Left hindlimb (tissue), 1 donor: ENCODE data around the gene GLIPR2.
"Not testable (repeated sequence)": the region's sequence is repeated elsewhere in the genome, so short reads cannot be mapped to it uniquely, and the experiment has no call there.

Experiments used
- DNase-seq: peaks from one replicate; pipeline ENCODE4 v3.0.0-alpha.2; 2018

GLIPR2 gene

GRCh38 chr9:36136272-36136893, at the start of gene GLIPR2:
Gene GLIPR2, plus strand, starts transcription at chr9:36136733. Its CDS starts 46 bp downstream, at chr9:36136779.
- DNase-seq = peak; percentile 75

- not testable (repeated sequence) for DNase-seq
Measured at GRCh38 chr9:36087054-36087453, 49.5 kb upstream of the GLIPR2 start.

- no peak for DNase-seq
Measured at GRCh38 chr9:36088020-36088419, 48.5 kb upstream of the GLIPR2 start.

GRCh38 chr9:36091026-36091953, 45.2 kb upstream of the GLIPR2 start:
- no peak for DNase-seq

- no peak for DNase-seq
Measured at GRCh38 chr9:36092014-36092413, 44.5 kb upstream of the GLIPR2 start.

GRCh38 chr9:36092509-36093215, 43.9 kb upstream of the GLIPR2 start:
- no peak for DNase-seq

- no peak for DNase-seq
Measured at GRCh38 chr9:36093384-36093783, 43.1 kb upstream of the GLIPR2 start.

GRCh38 chr9:36099718-36100117, 36.8 kb upstream of the GLIPR2 start:
- DNase-seq = no peak

GRCh38 chr9:36100532-36100931, 36.0 kb upstream of the GLIPR2 start:
- no peak for DNase-seq

- DNase-seq = no peak
Measured at GRCh38 chr9:36101916-36102741, 34.4 kb upstream of the GLIPR2 start.

- DNase-seq = peak; percentile 70
Measured at GRCh38 chr9:36102742-36103495, 33.6 kb upstream of the GLIPR2 start.

GRCh38 chr9:36109071-36109470, 27.5 kb upstream of the GLIPR2 start:
- no peak for DNase-seq

- DNase-seq = no peak
Measured at GRCh38 chr9:36110434-36110833, 26.1 kb upstream of the GLIPR2 start.

- no peak for DNase-seq
Measured at GRCh38 chr9:36112516-36112915, 24.0 kb upstream of the GLIPR2 start.

- DNase-seq = no peak
Measured at GRCh38 chr9:36113999-36114398, 22.5 kb upstream of the GLIPR2 start.

- no peak for DNase-seq
Measured at GRCh38 chr9:36116593-36116992, 19.9 kb upstream of the GLIPR2 start.

- DNase-seq = no peak
Measured at GRCh38 chr9:36118201-36118600, 18.3 kb upstream of the GLIPR2 start.

- DNase-seq = no peak
Measured at GRCh38 chr9:36118706-36119105, 17.8 kb upstream of the GLIPR2 start.

GRCh38 chr9:36119476-36119875, 17.1 kb upstream of the GLIPR2 start:
- DNase-seq = no peak

- no peak for DNase-seq
Measured at GRCh38 chr9:36120705-36121104, 15.8 kb upstream of the GLIPR2 start.

GRCh38 chr9:36121971-36122370, 14.6 kb upstream of the GLIPR2 start:
- DNase-seq = no peak

GRCh38 chr9:36123515-36123914, 13.0 kb upstream of the GLIPR2 start:
- DNase-seq = no peak
